MCF 10A (cell line): ENCODE measurements around the gene CYB5A. TPM values are rescaled to one million over a fixed set of nuclear protein-coding genes. Genes with fewer than 3 reads are reported as not detected.
A peak's percentile ranks its signal among the peaks of the same experiment; 100 is the strongest.

Experiments used
- BruUV-seq: library from RNA; stranded (reverse); fragments of 400-500 nt; replicated peaks from 2 replicates; lab custom pipeline; 2021; lab: Mats Ljungman, UMichigan
- CTCF ChIA-PET: fragments of 300-600 bp; sonication (Branson Sonifier 250); formaldehyde crosslinking; extraction: SDS; loops from one replicate; lab custom pipeline; 2021; ENCODE audit warnings: antibody characterized with exemption, inconsistent platforms; lab: Yijun Ruan, JAX
- POLR2A ChIA-PET: fragments of 300-600, 350-650 bp; sonication (Branson Sonifier 250); formaldehyde crosslinking; extraction: SDS; loops from one replicate; lab custom pipeline; 2020; ENCODE audit warnings: antibody characterized with exemption, inconsistent platforms; lab: Yijun Ruan, JAX
- DNase-seq: peaks from one replicate; pipeline ENCODE4 v3.0.0-alpha.2; 2018; ENCODE audit not compliant: unreplicated experiment
- H3K27ac Mint-ChIP-seq: one replicate; pipeline ENCODE4 v1.8.0; 2022; ENCODE audit warnings: mild to moderate bottlenecking, low read depth, mixed read lengths; ENCODE audit not compliant: unreplicated experiment
- H3K27me3 Mint-ChIP-seq: one replicate; pipeline ENCODE4 v1.8.0; 2022; ENCODE audit warnings: mixed read lengths; ENCODE audit not compliant: insufficient read depth, unreplicated experiment
- H3K36me3 Mint-ChIP-seq: one replicate; pipeline ENCODE4 v1.8.0; 2022; ENCODE audit warnings: mild to moderate bottlenecking, moderate library complexity, mixed read lengths; ENCODE audit not compliant: insufficient read depth, unreplicated experiment
- H3K4me1 Mint-ChIP-seq: one replicate; pipeline ENCODE4 v1.8.0; 2022; ENCODE audit warnings: mixed read lengths; ENCODE audit not compliant: insufficient read depth, unreplicated experiment
- H3K4me3 Mint-ChIP-seq: one replicate; pipeline ENCODE4 v1.8.0; 2022; ENCODE audit warnings: mild to moderate bottlenecking, moderate library complexity, mixed read lengths; ENCODE audit not compliant: unreplicated experiment
- H3K9me3 Mint-ChIP-seq: one replicate; pipeline ENCODE4 v1.8.0; 2022; ENCODE audit warnings: mixed read lengths; ENCODE audit not compliant: unreplicated experiment
- intact Hi-C: fragments of 100-400 bp; cut with micrococcal nuclease; formaldehyde crosslinking; loops from 2 replicates; pipeline ENCODE4 v1.14.1; 2022
- total RNA-seq: library from RNA; stranded (reverse); gene quantifications from 2 replicates; pipeline ENCODE4 v1.2.3, GENCODE V29; 2022
- TF ChIP-seq, protein P1 (sequence below): fragments of 200-600 bp; IDR thresholded peaks from one replicate; pipeline ENCODE4 v1.8.0; 2022; ENCODE audit warnings: antibody characterized with exemption, mild to moderate bottlenecking; ENCODE audit not compliant: unreplicated experiment

The CYB5A gene
- total RNA-seq, 1 experiment from 2014 or later, result 27.5 TPM

DNA sequence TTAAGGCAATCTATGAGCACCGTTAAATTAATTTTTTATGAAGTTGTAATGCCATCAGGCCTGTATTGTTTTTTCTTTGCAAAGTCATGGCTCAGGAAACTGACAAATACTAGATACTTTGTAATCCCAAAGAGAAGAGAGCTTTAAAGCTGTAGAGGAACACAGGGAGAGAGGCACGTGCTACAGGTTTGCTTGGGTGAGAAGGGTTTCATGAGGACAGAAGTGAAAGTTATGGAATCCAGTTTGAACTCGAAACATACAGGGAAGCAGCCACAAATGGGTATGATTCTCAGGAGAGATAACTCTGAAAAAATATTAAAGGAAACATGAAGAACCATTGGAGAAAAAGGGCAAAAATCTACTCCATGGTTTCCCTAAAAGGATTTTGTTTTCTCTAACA lies 49.8 kb downstream of the CYB5A start:
- H3K4me3 Mint-ChIP-seq, result no peak overlapping the region
- no TSS peak for BruUV-seq
- CTCF ChIA-PET, result interaction anchor here (0.6 to 1.3 kb wide), 3 partner anchors 15 to 131 kb away, joined by 3 to 4 read pairs (median 3); no protein-coding TSS in a partner anchor
- no peaks in the 10 kb centered on the region for H3K36me3 Mint-ChIP-seq
- H3K4me1 Mint-ChIP-seq, result no peaks in the 10 kb centered on the region
- POLR2A ChIA-PET, result no interaction called here
- intact Hi-C loops, result no loop called here
- no peaks in the 10 kb centered on the region for H3K27me3 Mint-ChIP-seq
- no peak overlapping the region for H3K27ac Mint-ChIP-seq
- no peak for DNase-seq
- H3K9me3 Mint-ChIP-seq, result no peaks in the 10 kb centered on the region
- TF ChIP-seq, protein P1, sequence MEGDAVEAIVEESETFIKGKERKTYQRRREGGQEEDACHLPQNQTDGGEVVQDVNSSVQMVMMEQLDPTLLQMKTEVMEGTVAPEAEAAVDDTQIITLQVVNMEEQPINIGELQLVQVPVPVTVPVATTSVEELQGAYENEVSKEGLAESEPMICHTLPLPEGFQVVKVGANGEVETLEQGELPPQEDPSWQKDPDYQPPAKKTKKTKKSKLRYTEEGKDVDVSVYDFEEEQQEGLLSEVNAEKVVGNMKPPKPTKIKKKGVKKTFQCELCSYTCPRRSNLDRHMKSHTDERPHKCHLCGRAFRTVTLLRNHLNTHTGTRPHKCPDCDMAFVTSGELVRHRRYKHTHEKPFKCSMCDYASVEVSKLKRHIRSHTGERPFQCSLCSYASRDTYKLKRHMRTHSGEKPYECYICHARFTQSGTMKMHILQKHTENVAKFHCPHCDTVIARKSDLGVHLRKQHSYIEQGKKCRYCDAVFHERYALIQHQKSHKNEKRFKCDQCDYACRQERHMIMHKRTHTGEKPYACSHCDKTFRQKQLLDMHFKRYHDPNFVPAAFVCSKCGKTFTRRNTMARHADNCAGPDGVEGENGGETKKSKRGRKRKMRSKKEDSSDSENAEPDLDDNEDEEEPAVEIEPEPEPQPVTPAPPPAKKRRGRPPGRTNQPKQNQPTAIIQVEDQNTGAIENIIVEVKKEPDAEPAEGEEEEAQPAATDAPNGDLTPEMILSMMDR, result no peak

DNA sequence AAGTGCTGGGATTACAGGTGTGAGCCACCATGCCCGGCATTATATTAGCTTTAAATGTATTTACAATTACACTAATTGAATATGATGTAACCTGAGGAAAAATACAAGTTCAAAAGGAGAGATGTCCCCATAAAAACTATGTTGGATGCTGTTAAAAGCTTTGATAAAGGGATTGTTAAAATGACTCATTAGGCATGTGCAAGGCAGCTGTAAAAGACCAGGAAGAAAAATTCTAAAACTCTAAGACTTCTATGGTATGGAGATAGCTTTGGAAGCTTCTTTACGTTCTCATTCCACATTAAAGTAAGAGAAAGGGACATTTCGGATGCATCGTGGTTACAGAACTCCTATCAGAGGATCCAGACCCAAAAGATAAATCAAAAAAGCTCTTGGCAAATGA lies 50.3 kb downstream of the CYB5A start:
- intact Hi-C loops, result no loop called here
- POLR2A ChIA-PET, result interaction anchor here (1.0 to 1.2 kb wide), 3 partner anchors 10 to 25 kb away, joined by 3 to 5 read pairs (median 3); no protein-coding TSS in a partner anchor
- Mint-ChIP-seq H3K36me3 (no peaks in the 10 kb centered on the region), H3K27ac (no peak overlapping the region), H3K9me3 (no peaks in the 10 kb centered on the region), H3K27me3 (no peaks in the 10 kb centered on the region), H3K4me1 (no peaks in the 10 kb centered on the region), H3K4me3 (no peak overlapping the region)
- CTCF ChIA-PET, result interaction anchor here (0.6 to 1.3 kb wide), 3 partner anchors 15 to 132 kb away, joined by 3 to 4 read pairs (median 3); no protein-coding TSS in a partner anchor
- TF ChIP-seq, protein P1, result no peak
- no peak for DNase-seq
- no TSS peak for BruUV-seq

DNA sequence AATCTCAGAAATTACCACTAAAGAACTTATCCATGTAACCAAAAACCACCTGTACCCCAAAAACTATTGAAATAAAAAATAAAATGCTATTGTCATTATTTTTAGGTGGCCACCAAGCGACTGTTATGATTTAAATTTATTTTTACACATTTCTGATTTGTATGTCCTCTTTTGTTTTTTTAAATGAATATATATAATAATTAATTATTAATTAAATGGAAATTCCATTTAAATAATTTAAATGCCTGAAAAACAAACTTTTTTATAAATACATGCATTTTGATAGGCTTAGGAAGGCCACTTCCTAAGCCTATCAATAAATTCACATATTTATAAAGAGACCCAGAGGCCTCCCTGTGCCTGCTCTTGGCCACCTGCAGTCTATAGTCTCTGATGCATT lies 52.2 kb downstream of the CYB5A start:
- ChIA-PET CTCF (no interaction called here), POLR2A (no interaction called here)
- H3K27ac Mint-ChIP-seq, result no peak overlapping the region
- H3K9me3 Mint-ChIP-seq, result no peaks in the 10 kb centered on the region
- H3K4me3 Mint-ChIP-seq, result no peak overlapping the region
- no peaks in the 10 kb centered on the region for H3K36me3 Mint-ChIP-seq
- peaks cover 3% of the 10 kb centered on the region for H3K4me1 Mint-ChIP-seq
- no peak for DNase-seq
- no peaks in the 10 kb centered on the region for H3K27me3 Mint-ChIP-seq
- no TSS peak for BruUV-seq
- intact Hi-C loops, result no loop called here
- TF ChIP-seq, protein P1, result no peak

DNA sequence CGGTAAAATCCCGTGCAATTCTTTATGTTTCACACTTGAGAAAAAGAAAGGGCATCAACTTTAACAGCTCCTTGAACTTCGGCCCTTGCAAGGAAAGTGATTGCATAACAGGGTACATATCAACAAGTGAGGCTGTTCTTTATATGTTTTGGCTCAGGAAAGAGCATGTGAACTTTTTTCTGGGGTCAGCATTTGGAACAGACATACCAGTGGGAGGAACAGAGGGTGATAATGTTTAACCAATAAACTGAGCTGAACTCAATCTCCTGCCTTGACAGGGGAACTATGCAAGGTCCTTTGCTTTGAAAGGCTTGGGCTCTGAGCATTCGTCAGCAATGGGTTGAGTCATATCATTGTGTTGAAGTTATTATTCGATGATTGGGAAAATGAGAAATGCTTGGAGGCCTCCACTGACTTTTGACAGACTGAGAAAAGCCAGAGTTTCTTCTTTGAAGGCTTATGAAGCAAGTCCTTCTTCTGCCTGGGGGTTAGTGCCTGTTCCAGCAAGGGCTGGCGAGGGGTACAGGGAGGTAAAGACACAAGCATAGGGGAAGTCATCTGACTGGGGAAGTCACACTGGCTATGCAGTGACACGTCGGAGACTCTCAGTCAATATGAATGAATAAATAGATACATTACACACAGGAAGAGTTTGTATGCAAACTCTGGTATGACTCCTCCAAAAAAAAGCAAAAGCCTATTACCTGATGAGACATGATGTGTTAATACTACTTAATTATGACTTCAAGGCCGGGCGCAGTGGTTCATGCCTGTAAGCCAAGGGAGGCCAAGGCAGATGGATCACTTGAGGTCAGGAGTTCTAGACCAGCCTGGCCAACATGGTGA lies 57.2 kb downstream of the CYB5A start:
- no TSS peak for BruUV-seq
- Mint-ChIP-seq H3K27me3 (no peaks in the 10 kb centered on the region), H3K4me3 (no peak overlapping the region), H3K9me3 (no peaks in the 10 kb centered on the region), H3K27ac (peak overlapping the region; percentile 23), H3K36me3 (no peaks in the 10 kb centered on the region), H3K4me1 (peaks cover 9% of the 10 kb centered on the region)
- ChIA-PET POLR2A (interaction anchor here (0.6 to 2.0 kb wide), 4 partner anchors 11 to 307 kb away, joined by 3 to 6 read pairs (median 3); no protein-coding TSS in a partner anchor), CTCF (interaction anchor here (1.3 kb wide), 1 partner anchor 259 kb away, joined by 3 read pairs; no protein-coding TSS in a partner anchor)
- peak; percentile 83 for DNase-seq
- intact Hi-C loops, result no loop called here
- TF ChIP-seq, protein P1, result no peak
